ENCODE results near the gene ALOX12.
"Not testable (repeated sequence)": the region's sequence is repeated elsewhere in the genome, so short reads cannot be mapped to it uniquely, and the experiment has no call there.

Gene ALOX12

GRCh38 chr17:6948976-6949375, 46.9 kb upstream of the ALOX12 start:
- Histone ChIP-seq H4K20me1 (ENCODE audit: insufficient read depth, low read length, poor library complexity, severe bottlenecking) (no peaks in the 10 kb centered on the region), H2AFZ (ENCODE audit: low read length) (peak overlapping the region; percentile 81), H3K36me3 (ENCODE audit: insufficient read depth, low read length) (no peaks in the 10 kb centered on the region), H3K9me2 (replicated peaks; ENCODE audit: low read depth, low read length) (no peaks in the 10 kb centered on the region), H3K4me3 (ENCODE audit: low read length, poor library complexity, severe bottlenecking) (no peak overlapping the region), H3K9ac (ENCODE audit: low read depth, low read length, poor library complexity, severe bottlenecking) (no peak overlapping the region), H3K4me2 (ENCODE audit: low read depth, low read length, poor library complexity, severe bottlenecking) (peak overlapping the region; percentile 29), H3K4me1 (ENCODE audit: insufficient read depth, low read length, poor library complexity, severe bottlenecking) (peaks cover 13% of the 10 kb centered on the region), H3F3A (ENCODE audit: low read depth) (no peaks in the 10 kb centered on the region), H3K27me3 (ENCODE audit: insufficient read depth, low read length, poor library complexity, severe bottlenecking) (no peaks in the 10 kb centered on the region), H3K9me3 (ENCODE audit: insufficient read depth, low read depth, low read length) (no peaks in the 10 kb centered on the region), H3K79me2 (ENCODE audit: insufficient read depth, low read length) (no peaks in the 10 kb centered on the region)
- TF ChIP-seq, protein P1, sequence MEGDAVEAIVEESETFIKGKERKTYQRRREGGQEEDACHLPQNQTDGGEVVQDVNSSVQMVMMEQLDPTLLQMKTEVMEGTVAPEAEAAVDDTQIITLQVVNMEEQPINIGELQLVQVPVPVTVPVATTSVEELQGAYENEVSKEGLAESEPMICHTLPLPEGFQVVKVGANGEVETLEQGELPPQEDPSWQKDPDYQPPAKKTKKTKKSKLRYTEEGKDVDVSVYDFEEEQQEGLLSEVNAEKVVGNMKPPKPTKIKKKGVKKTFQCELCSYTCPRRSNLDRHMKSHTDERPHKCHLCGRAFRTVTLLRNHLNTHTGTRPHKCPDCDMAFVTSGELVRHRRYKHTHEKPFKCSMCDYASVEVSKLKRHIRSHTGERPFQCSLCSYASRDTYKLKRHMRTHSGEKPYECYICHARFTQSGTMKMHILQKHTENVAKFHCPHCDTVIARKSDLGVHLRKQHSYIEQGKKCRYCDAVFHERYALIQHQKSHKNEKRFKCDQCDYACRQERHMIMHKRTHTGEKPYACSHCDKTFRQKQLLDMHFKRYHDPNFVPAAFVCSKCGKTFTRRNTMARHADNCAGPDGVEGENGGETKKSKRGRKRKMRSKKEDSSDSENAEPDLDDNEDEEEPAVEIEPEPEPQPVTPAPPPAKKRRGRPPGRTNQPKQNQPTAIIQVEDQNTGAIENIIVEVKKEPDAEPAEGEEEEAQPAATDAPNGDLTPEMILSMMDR (conservative IDR thresholded peaks at IDR 0.05; ENCODE audit: low read length): no peak

GRCh38 chr17:6950938-6951337, 44.9 kb upstream of the ALOX12 start:
- H3K4me3 ChIP-seq (ENCODE audit: low read length, poor library complexity, severe bottlenecking); H2AFZ ChIP-seq (ENCODE audit: low read length); H3K79me2 ChIP-seq (ENCODE audit: insufficient read depth, low read length); H3K9me3 ChIP-seq (ENCODE audit: insufficient read depth, low read depth, low read length); H3K4me2 ChIP-seq (ENCODE audit: low read depth, low read length, poor library complexity, severe bottlenecking); H3F3A ChIP-seq (ENCODE audit: low read depth); H3K36me3 ChIP-seq (ENCODE audit: insufficient read depth, low read length); H3K9me2 ChIP-seq (replicated peaks; ENCODE audit: low read depth, low read length); H3K9ac ChIP-seq (ENCODE audit: low read depth, low read length, poor library complexity, severe bottlenecking); H3K27me3 ChIP-seq (ENCODE audit: insufficient read depth, low read length, poor library complexity, severe bottlenecking); H4K20me1 ChIP-seq (ENCODE audit: insufficient read depth, low read length, poor library complexity, severe bottlenecking): not testable (repeated sequence)
- H3K4me1 ChIP-seq (ENCODE audit: insufficient read depth, low read length, poor library complexity, severe bottlenecking): peaks cover 13% of the 10 kb centered on the region

- Histone ChIP-seq H3K9ac (ENCODE audit: low read depth, low read length, poor library complexity, severe bottlenecking) (no peak overlapping the region), H4K20me1 (ENCODE audit: insufficient read depth, low read length, poor library complexity, severe bottlenecking) (no peaks in the 10 kb centered on the region), H3K27me3 (ENCODE audit: insufficient read depth, low read length, poor library complexity, severe bottlenecking) (no peaks in the 10 kb centered on the region), H3K79me2 (ENCODE audit: insufficient read depth, low read length) (no peaks in the 10 kb centered on the region), H3K4me3 (ENCODE audit: low read length, poor library complexity, severe bottlenecking) (no peak overlapping the region), H3K4me1 (ENCODE audit: insufficient read depth, low read length, poor library complexity, severe bottlenecking) (peaks cover 4% of the 10 kb centered on the region), H3K9me2 (replicated peaks; ENCODE audit: low read depth, low read length) (no peaks in the 10 kb centered on the region), H3K9me3 (ENCODE audit: insufficient read depth, low read depth, low read length) (no peaks in the 10 kb centered on the region), H2AFZ (ENCODE audit: low read length) (no peak overlapping the region), H3F3A (ENCODE audit: low read depth) (no peaks in the 10 kb centered on the region), H3K36me3 (ENCODE audit: insufficient read depth, low read length) (no peaks in the 10 kb centered on the region), H3K4me2 (ENCODE audit: low read depth, low read length, poor library complexity, severe bottlenecking) (no peak overlapping the region)
- no peak for TF ChIP-seq EZH2phosphoT487 (IDR thresholded peaks at IDR 0.05; ENCODE audit: borderline replicate concordance)
- TF ChIP-seq, protein P1 (conservative IDR thresholded peaks at IDR 0.05; ENCODE audit: low read length): no peak
These were observed 42.2 kb upstream of the ALOX12 start for GRCh38 chr17:6953689-6954088.

DNA sequence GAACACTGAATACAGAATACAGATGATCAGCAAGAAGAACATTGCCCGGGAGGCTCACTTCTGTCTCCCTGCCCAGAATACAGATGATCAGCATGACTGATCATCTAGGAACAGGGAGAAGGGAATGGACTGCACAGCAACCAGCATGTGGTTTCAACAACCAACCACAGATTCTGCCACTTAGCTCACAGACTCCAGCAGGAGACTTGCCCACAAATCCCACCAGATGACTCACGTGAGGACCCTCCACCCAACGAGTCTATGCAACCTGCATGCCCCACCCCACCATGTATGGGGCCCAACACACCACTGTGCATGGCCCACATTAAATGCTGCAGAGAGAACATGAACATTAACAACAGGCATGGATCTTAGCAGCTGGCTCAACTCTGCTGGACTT, 36.1 kb upstream of the ALOX12 start:
- peaks cover 4% of the 10 kb centered on the region for H3K9me3 ChIP-seq (ENCODE audit: insufficient read depth, low read depth, low read length)
- no peaks in the 10 kb centered on the region for H3F3A ChIP-seq (ENCODE audit: low read depth)
- no peak overlapping the region for H2AFZ ChIP-seq (ENCODE audit: low read length)
- H3K4me2 ChIP-seq (ENCODE audit: low read depth, low read length, poor library complexity, severe bottlenecking): no peak overlapping the region
- H3K4me3 ChIP-seq (ENCODE audit: low read length, poor library complexity, severe bottlenecking): no peak overlapping the region
- TF ChIP-seq, protein P1 (conservative IDR thresholded peaks at IDR 0.05; ENCODE audit: low read length): no peak
- TF ChIP-seq EZH2phosphoT487 (IDR thresholded peaks at IDR 0.05; ENCODE audit: borderline replicate concordance): no peak
- no peaks in the 10 kb centered on the region for H4K20me1 ChIP-seq (ENCODE audit: insufficient read depth, low read length, poor library complexity, severe bottlenecking)
- H3K79me2 ChIP-seq (ENCODE audit: insufficient read depth, low read length): no peaks in the 10 kb centered on the region
- H3K4me1 ChIP-seq (ENCODE audit: insufficient read depth, low read length, poor library complexity, severe bottlenecking): peaks cover 3% of the 10 kb centered on the region
- H3K9me2 ChIP-seq (replicated peaks; ENCODE audit: low read depth, low read length): no peaks in the 10 kb centered on the region
- H3K36me3 ChIP-seq (ENCODE audit: insufficient read depth, low read length): no peaks in the 10 kb centered on the region
- no peak overlapping the region for H3K9ac ChIP-seq (ENCODE audit: low read depth, low read length, poor library complexity, severe bottlenecking)
- no peaks in the 10 kb centered on the region for H3K27me3 ChIP-seq (ENCODE audit: insufficient read depth, low read length, poor library complexity, severe bottlenecking)

All from Loucy (cell line).